Upper lobe of right lung (tissue), 1 donor: ENCODE results near the gene NFIX. TPM values are rescaled to one million over a fixed set of nuclear protein-coding genes. Genes with fewer than 3 reads are reported as not detected.

Source experiments
- ATAC-seq: fragments of 200-7000 bp; cut with Tn5 transposase; one replicate; pipeline ENCODE4 v1.9.1; 2020; ENCODE audit warnings: mild to moderate bottlenecking, moderate library complexity
- DNase-seq: peaks from one replicate; pipeline ENCODE4 v3.0.0-alpha.2; 2020
- H3K27ac ChIP-seq: fragments of 200-600 bp; one replicate; pipeline ENCODE4 v1.8.0; 2022
- H3K27me3 ChIP-seq: fragments of 200-600 bp; one replicate; pipeline ENCODE4 v1.8.0; 2022; ENCODE audit warnings: mild to moderate bottlenecking
- H3K36me3 ChIP-seq: fragments of 200-600 bp; one replicate; pipeline ENCODE4 v1.8.0; 2022
- H3K4me1 ChIP-seq: fragments of 200-600 bp; one replicate; pipeline ENCODE4 v1.8.0; 2022
- H3K4me3 ChIP-seq: fragments of 200-600 bp; one replicate; pipeline ENCODE4 v1.8.0; 2022; ENCODE audit warnings: mild to moderate bottlenecking
- H3K9me3 ChIP-seq: fragments of 200-600 bp; one replicate; pipeline ENCODE4 v1.8.0; 2022
- intact Hi-C: fragments of 100-400 bp; cut with DNase I; formaldehyde crosslinking; loops from one replicate; pipeline ENCODE4 v1.11.0; 2022
- total RNA-seq: library from RNA; stranded (reverse); fragmentation: NEBNext Ultra II Directional; extraction: Animal tissue kit (Norgen Biotek cat#: 25700); gene quantifications from one replicate; pipeline ENCODE4 v1.2.1, GENCODE V29; 2021
- TF ChIP-seq, protein P1 (sequence below): fragments of 200-600 bp; IDR thresholded peaks from one replicate; pipeline ENCODE4 v1.8.0; 2022; ENCODE audit warnings: antibody characterized with exemption
- donor health status: DM: no; HTN: yes; CAD: no; lungs with severe emphysema.

Gene NFIX
- total RNA-seq, 1 donor from 2014 or later, result 168 TPM

DNA sequence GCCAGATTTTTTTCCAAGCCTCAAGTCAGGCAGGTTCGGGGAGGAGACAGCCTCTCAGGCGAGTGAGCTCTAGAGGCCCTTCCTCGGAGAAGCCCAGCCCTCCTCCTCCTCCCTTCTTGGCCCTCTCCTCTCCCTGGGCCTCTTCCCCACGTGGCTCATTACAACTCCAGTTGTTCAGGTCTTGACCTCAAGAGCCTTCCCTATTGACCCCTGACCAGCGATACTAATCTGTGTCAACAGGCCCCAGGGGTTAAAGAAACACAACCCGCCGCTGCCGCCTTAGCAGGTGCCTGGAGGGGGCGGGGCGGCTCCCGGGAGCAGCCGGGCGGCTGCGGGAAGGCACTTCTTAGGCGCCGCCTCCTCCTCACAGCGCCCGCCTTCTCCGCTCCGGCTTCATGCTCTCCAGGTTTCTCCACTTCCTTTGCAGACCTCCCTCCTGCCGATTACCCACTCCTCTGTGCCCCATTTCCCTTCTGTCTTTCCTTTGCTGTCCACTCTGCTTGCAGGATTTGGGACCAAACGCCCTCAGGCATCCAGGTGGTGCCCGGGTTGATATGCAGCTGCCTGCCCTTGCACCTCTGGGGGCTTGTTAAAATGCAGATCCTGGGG lies 56.4 kb downstream of the NFIX start:
- TF ChIP-seq, protein P1, sequence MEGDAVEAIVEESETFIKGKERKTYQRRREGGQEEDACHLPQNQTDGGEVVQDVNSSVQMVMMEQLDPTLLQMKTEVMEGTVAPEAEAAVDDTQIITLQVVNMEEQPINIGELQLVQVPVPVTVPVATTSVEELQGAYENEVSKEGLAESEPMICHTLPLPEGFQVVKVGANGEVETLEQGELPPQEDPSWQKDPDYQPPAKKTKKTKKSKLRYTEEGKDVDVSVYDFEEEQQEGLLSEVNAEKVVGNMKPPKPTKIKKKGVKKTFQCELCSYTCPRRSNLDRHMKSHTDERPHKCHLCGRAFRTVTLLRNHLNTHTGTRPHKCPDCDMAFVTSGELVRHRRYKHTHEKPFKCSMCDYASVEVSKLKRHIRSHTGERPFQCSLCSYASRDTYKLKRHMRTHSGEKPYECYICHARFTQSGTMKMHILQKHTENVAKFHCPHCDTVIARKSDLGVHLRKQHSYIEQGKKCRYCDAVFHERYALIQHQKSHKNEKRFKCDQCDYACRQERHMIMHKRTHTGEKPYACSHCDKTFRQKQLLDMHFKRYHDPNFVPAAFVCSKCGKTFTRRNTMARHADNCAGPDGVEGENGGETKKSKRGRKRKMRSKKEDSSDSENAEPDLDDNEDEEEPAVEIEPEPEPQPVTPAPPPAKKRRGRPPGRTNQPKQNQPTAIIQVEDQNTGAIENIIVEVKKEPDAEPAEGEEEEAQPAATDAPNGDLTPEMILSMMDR, result no peak
- DNase-seq (peak; percentile 93), ATAC-seq (peak; percentile 77)
- Histone ChIP-seq H3K27ac (peak overlapping the region; percentile 88), H3K4me1 (peaks cover 75% of the 10 kb centered on the region), H3K36me3 (peaks cover 7% of the 10 kb centered on the region), H3K27me3 (no peaks in the 10 kb centered on the region), H3K9me3 (no peaks in the 10 kb centered on the region), H3K4me3 (peak overlapping the region; percentile 1)
- intact Hi-C loops, result no loop called here

DNA sequence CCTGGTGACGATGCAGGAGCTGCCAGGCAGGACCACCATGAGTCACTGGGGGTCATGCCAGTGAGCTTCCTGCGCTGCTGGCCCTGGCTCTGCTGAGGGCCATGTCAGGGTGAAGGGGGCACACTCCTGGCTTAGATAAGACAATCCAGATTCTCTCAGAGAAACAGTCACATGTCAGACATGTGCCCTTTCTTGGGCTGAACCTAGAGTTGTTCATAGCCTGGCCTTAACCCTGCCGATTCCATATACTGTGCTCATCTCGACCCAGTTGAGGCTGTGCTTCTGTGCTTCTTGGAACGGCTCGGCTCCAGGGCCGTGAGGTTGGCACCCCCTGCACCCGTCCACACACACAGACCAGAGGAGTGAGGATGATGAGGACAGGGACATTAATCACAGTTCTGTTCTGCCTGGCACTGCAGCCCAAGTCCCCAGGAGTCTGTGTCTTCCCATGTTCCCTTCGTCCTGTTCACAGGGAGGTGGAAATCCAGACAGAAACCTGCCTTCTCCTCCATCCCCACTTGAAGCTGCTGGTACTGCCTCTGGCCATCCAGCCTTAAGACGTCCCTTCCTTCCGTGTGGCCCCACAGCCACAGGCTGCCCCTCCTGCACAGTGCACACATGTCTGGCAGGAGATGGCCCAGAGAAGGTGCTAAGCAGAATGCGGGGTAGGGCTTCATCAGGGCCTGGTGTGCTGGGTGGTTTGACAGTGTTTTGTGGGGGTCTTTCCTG lies 57.3 kb downstream of the NFIX start:
- TF ChIP-seq, protein P1, result no peak
- Histone ChIP-seq H3K36me3 (peaks cover 7% of the 10 kb centered on the region), H3K27me3 (no peaks in the 10 kb centered on the region), H3K4me1 (peaks cover 82% of the 10 kb centered on the region), H3K27ac (peak overlapping the region; percentile 88), H3K9me3 (no peaks in the 10 kb centered on the region), H3K4me3 (peak overlapping the region; percentile 1)
- intact Hi-C loops, result no loop called here
- DNase-seq (no peak), ATAC-seq (no peak)

DNA sequence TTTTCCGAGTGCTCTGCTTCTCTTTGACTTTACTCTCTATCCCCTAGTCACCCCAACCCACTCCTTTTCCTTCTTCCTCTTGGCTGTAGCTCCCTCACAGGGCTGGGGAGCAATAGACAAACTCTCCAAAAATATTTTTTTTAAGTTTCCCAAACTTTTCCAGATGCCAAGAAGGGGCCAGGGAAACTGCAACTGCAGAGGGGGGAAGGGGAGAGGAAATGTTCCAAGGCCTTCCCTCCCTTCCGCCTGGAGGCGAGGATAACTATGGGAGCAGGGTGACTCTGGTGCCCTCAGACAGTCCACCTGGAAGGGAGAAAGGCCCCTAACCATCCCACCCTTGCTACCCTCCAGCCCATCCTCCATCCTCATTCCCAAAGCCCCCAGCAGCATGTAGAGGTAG lies 58.0 kb downstream of the NFIX start:
- Histone ChIP-seq H3K9me3 (no peaks in the 10 kb centered on the region), H3K4me3 (no peak overlapping the region), H3K4me1 (peaks cover 82% of the 10 kb centered on the region), H3K36me3 (peaks cover 2% of the 10 kb centered on the region), H3K27ac (peak overlapping the region; percentile 88), H3K27me3 (no peaks in the 10 kb centered on the region)
- TF ChIP-seq, protein P1, result no peak
- DNase-seq (no peak), ATAC-seq (no peak)
- intact Hi-C loops, result no loop called here

DNA sequence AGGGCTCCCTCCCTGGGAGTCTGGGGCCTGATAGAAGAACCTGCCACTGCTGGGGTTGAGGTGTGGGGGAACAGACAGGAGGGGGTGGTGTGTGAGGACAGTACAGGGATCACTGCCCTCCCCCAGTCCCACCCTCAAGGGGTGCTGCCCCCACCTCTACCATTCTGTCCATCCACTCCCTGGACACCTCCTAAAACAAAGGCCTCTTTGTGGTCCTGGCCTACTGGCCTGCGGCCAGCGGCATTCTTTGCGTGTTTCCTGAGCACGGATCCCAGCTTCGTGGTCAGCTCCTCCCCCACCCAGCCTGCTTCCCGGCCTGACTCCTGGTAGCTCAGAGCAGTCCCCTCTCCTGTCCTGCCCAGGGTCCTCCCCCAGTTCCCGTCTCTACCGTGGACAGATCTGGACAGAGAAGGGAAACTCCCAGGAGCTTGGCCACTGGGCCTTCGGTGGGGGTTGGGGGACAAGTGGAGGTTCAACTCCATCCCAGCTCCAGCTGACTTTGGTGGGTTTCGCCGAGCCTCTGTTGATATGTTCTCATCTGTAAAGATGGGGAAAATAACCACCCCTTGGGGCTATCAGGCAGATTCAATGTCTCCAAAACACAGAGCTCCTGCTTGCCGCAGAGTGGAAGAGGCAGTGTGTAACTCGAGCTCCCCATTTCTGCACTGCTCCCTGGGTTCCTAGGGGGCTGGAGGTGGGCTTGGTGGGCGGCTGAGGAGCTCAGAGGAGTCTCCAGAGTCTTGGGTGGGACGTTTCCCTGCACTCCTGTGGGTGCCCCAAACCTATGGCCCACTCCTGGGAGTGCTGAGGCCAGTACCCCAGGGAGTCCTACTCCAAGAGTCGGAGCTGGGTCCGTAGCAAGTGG lies 58.7 kb downstream of the NFIX start:
- Histone ChIP-seq H3K4me3 (no peak overlapping the region), H3K4me1 (peaks cover 90% of the 10 kb centered on the region), H3K36me3 (no peaks in the 10 kb centered on the region), H3K27me3 (no peaks in the 10 kb centered on the region), H3K27ac (peak overlapping the region; percentile 88), H3K9me3 (no peaks in the 10 kb centered on the region)
- TF ChIP-seq, protein P1, result no peak
- intact Hi-C loops, result no loop called here
- peak; percentile 90 for DNase-seq
- peak; percentile 47 for ATAC-seq

DNA sequence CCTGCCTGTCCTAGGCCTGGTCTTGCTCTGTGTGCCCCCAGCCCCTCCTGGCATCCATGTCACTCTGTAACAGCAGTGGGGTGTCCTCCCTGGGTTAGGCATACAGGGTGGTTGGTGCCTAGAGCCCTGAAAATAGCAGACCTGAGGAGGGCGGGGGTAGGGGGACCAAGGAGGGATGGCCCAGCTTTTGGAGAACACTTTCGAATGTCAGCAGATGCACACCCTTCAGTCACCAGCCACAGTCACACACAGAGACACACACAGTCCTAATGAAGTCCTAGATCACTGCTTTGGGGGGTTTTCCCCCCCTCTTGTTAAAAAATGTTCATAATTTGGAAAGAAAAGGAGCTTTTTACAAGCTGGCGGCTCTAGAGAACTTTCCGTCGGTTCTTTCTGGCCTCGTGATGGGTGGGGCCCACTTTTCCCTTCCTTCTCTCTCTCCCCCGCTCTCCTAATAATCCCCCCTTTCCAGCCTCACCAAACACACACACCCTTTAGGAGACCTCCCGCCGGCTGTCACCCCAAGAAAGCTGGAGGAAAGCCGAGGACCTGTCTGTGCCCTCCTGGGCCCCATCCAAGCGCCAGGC lies 59.4 kb downstream of the NFIX start:
- Histone ChIP-seq H3K27me3 (no peaks in the 10 kb centered on the region), H3K36me3 (no peaks in the 10 kb centered on the region), H3K4me1 (peaks cover 94% of the 10 kb centered on the region), H3K9me3 (no peaks in the 10 kb centered on the region), H3K4me3 (no peak overlapping the region), H3K27ac (peak overlapping the region; percentile 88)
- ATAC-seq, result no peak
- intact Hi-C loops, result no loop called here
- no peak for DNase-seq
- TF ChIP-seq, protein P1, result no peak
